Peyer's patch (tissue), 4 donors: ENCODE data around the gene ARHGAP19.

Experiments
- CTCF ChIP-seq, 6 experiments: fragments of 450-650 bp in 4 of 6; fragments of 200-600 bp in 2 of 6; sonication (generic) in 1 of 6; IDR thresholded peaks; one replicate each; pipeline ENCODE4 v1.5.1; 2017 to 2019; ENCODE audit warnings: antibody characterized with exemption in 6 of 6, mild to moderate bottlenecking in 3 of 6, moderate library complexity in 1 of 6
- POLR2A ChIP-seq, 2 donors: fragments of 450-650 bp; IDR thresholded peaks; one replicate each; pipeline ENCODE4 v1.5.1; 2017; ENCODE audit warnings: antibody characterized with exemption in 2 of 2, mild to moderate bottlenecking in 2 of 2, moderate library complexity in 2 of 2

GRCh38 chr10:97327348-97328294, 35.2 kb upstream of the ARHGAP19 start:
- TF ChIP-seq POLR2A (IDR thresholded peaks at IDR 0.05) (no peak), CTCF (IDR thresholded peaks at IDR 0.05) (no peak)
